ENCODE data around the gene CRADD.
"Not testable (repeated sequence)": the region's sequence is repeated elsewhere in the genome, so short reads cannot be mapped to it uniquely, and the experiment has no call there.

CRADD gene

GRCh38 chr12:93912086-93912733 lies 235.0 kb downstream of the CRADD start:
- DNase-seq = no peak

DNA sequence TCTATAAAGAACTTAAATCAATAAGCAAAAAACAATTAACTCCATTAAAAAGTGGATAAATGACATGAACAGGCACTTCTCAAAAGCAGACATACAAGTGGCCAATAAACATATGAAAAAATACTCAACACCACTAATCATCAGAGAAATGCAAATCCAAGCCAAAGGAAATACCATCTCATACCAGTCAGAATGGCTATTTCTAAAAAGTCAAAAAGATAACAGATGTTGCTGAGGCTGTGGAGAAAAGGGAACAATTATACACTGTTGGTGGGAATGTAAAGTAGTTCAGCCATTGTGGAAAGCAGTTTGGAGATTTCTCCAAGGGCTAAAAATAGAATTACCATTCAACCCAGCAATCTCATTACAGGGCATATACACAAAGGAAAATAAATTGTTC lies 236.7 kb downstream of the CRADD start:
- DNase-seq = no peak

DNA sequence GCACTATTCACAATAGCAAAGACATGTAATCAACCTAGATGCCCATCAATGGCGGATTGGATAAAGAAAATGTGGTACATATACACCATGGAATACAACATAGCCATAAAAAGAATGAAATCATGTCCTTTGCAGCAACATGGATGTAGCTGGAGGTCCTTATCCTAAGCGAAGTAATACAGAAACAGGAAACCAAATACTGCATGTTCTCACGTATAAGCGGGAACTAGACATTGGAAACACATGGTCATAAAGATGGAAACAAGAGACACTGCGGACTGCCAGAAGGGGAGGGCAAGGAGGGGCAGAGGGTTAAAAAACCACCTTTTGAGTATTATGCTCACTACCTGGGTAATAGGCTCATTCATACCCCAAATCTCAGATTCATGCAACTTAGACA lies 237.1 kb downstream of the CRADD start:
- no peak for DNase-seq

- no peak for DNase-seq
These were observed 238.2 kb downstream of the CRADD start for GRCh38 chr12:93915411-93915810.

- no peak for DNase-seq
These were observed 239.2 kb downstream of the CRADD start for GRCh38 chr12:93916402-93916801.

GRCh38 chr12:93918262-93918661 lies 241.1 kb downstream of the CRADD start:
- DNase-seq = no peak

DNA sequence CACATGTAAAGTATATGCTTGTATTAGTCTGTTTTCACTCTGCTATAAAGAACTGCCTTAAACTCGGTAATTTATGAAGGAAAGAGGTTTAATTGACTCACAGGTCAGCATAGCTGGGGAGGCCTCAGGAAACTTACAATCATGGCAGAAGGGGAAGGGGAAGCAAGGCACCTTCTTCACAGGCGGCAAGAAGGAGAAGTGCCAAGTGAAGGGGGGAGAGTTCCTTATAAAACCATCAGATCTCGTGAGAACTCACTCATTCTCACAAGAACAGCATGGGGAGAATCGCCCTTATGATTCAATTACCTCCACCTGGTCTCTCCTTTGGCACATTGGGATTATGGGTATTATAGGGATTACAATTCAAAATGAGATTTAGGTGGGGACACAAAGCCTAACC lies 241.7 kb downstream of the CRADD start:
- no peak for DNase-seq

DNA sequence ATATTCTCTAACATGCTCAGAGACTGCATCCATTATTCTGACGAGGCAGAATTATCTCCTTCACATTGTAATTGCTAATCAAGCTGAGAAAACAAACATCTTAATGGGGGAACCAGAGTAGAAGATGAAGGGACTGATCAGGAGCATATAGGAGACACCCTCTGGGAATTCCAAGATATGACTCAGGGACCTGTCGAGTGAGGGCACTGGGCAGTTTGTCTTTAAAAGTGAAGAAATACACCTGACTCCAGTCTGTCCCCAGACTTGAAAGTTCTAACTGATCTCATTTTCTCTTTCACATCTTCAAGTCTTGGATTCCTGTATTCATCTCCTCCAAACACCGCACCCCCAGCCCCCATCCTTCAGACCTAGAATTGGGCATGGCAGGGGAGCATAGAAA lies 244.3 kb downstream of the CRADD start:
- no peak for DNase-seq

GRCh38 chr12:93922583-93923006 lies 245.4 kb downstream of the CRADD start:
- no peak for DNase-seq

DNA sequence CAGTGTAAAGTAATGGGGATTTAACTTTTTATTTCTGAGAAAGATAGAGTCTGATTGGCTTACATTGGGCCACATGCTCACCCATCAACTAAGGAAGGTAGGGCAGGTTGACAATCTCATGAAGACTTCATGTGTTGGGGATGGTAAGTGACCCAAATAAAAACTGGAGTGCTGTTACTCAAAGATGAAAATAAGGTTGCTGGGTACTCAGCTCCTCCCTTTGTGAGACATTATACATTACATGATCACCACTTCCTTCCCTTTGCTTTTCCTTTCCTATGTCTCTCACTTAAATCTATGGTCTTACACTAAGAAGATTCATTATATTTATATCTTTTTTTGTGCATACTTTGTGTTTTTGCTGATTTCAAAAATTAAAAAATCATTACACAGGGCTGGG lies 247.2 kb downstream of the CRADD start:
- DNase-seq = no peak

DNA sequence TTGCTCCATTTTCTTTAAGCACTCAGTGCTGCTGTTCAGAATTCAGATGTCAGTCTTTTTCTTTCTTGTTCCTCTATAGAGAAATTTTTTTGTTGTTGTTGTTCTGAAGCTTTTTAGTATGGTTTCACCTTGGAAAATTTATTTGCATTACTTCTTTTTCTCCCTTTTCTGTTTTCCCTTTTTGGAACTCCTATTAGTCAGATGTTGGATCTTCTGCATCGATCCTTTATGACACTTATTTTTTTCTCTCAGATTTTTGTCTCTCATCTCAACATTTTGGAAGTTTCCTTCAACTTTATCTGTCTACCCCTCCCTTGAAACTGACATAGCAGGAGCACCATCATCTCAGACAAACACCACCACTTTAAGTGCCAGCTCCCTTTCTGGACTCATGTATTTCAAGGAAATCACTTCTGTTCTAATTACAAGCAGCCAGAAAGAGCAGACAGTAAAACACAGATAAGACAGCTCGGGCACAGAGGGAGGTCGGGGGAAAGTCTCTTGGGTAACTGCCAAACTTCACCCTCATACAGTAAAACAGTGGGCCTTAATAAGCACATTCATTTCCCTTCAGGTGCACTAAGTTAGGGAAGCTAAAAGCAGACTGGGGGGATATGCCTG lies 248.5 kb downstream of the CRADD start:
- no peak for DNase-seq

GRCh38 chr12:93926237-93926636 lies 249.1 kb downstream of the CRADD start:
- DNase-seq = no peak

DNA sequence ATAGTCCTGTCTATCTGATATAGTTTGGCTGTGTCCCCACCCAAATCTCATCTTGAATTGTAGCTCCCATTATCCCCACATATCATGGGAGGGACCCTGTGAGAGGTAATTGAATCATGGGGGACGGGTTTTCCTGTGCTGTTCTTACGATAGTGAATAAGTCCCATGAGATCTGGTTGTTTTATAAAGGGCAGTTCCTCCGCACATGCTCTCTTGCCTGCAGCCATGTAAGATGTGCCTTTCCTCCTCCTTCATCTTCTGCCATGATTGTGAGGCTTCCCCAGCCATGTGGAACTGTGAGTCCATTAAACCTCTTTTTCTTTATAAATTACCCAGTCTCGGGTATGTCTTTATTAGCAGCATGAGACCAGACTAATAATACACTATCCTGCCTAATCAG lies 251.9 kb downstream of the CRADD start:
- not testable (repeated sequence) for DNase-seq

- DNase-seq = no peak
These were observed 260.6 kb downstream of the CRADD start for GRCh38 chr12:93937812-93938211.

DNA sequence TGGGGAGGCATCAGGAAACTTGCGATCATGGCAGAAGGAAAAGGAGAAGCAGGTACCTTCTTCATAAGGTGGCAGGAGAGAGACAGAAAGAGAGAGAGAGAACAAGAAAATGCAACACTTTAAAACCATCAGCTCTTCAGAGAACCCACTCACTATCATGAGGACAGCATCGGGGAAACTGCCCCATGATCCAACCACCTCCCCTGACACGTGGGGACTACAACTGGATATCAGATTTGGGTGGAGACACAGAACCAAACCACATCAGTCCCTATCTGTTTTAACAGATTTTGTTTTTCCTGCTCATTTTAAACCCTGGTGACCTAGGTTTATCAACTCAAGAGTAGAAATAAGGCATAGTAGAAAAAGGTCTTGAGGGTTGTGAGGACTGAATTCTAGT lies 261.1 kb downstream of the CRADD start:
- DNase-seq = no peak

DNA sequence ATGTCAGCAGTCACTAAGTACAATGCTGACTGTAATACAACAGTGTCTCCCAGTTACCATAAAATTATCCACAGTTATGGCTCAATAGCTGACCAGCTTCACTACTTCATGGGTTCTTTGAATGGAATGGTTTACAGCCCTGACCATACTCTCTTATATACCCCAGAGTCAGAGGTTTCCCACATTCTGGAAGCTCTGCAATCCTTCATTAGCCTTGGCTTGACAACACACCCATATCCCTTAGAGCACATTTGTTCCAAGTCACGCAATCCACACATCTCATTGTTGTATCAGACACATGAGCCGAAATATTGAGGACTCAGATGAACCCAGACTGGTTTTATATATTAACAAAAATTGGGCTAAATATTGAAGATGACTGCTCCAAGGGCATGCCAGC lies 261.8 kb downstream of the CRADD start:
- no peak for DNase-seq

DNA sequence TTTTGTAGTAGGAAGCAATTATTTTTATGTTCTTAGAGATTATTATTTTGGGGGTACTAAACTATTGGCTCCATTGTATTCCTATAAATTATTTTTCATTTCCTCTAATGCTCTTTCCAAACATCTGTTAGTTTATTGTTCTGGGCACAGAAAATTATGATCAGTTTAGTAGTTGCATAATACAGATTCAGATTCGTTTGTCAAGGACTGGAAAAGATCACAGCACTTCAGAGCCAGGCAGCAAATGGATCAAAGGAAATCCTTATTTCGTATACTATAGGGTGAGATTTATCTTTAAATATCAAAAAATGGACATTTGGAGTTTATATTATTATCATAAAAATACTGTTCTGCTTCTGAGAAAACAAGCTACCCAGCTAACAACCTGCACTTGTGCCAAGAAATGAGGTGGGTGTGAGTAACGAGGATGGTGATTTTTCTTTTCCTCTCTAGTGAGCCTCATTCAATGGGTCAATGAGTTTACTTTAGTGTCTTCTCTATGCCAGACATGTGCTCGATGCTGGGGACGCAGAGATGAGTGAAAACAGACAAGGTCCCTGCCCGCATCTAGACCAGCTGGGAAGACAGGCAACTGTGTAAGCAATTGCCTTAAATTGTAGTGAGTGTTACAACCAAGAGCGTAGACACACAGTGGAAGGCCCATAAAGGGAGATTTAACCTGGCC lies 262.6 kb downstream of the CRADD start:
- DNase-seq = no peak

- DNase-seq = no peak
These were observed 266.6 kb downstream of the CRADD start for GRCh38 chr12:93943780-93944179.

GRCh38 chr12:93944201-93944600 lies 267.0 kb downstream of the CRADD start:
- no peak for DNase-seq
